Measurements from ENCODE around the gene C1QTNF1.

DNA sequence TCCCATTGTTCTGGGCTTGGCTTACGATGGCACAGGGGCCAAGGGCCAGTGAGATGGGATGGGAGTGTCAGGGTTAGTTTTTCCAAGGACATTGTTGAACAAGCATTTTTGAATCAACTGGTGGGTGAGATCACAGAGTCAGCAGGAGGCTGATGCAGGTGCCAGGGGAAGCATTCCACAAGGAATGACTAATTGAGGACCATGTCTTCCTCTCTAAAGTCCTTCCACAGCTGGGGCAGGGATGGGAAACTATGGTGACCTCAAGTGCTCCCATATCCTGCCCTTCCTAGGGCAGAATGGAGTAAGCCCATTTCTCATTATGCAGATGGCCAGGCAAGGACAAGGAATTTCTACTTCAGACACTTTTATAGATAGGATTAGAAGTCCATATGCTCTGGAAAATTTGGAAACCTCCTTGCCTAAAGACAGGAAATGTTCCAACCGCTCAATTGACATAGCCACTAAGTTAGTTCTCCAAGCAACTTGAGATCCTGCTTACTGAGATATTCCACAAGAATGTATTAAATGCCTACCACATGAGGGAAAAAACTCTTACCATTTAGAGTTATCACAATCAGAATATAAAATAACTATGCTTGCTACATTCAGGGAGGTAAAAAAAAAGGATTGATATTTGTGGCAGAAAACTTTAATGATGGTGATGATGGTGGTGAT, 29.4 kb downstream of the C1QTNF1 start:
- no peak for TF ChIP-seq POLR2A (IDR thresholded peaks at IDR 0.05)
- TF ChIP-seq, protein P1, sequence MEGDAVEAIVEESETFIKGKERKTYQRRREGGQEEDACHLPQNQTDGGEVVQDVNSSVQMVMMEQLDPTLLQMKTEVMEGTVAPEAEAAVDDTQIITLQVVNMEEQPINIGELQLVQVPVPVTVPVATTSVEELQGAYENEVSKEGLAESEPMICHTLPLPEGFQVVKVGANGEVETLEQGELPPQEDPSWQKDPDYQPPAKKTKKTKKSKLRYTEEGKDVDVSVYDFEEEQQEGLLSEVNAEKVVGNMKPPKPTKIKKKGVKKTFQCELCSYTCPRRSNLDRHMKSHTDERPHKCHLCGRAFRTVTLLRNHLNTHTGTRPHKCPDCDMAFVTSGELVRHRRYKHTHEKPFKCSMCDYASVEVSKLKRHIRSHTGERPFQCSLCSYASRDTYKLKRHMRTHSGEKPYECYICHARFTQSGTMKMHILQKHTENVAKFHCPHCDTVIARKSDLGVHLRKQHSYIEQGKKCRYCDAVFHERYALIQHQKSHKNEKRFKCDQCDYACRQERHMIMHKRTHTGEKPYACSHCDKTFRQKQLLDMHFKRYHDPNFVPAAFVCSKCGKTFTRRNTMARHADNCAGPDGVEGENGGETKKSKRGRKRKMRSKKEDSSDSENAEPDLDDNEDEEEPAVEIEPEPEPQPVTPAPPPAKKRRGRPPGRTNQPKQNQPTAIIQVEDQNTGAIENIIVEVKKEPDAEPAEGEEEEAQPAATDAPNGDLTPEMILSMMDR (IDR thresholded peaks at IDR 0.05) = no peak

All from thyroid gland (tissue), 4 donors.